ENCODE data around the gene PSMD8. TPM values are rescaled to one million over a fixed set of nuclear protein-coding genes. Genes with fewer than 3 reads are reported as not detected.
A peak's percentile ranks its signal among the peaks of the same experiment; 100 is the strongest.

PSMD8 gene
- total RNA-seq, 1 donor from 2014 or later, result 134 TPM

DNA sequence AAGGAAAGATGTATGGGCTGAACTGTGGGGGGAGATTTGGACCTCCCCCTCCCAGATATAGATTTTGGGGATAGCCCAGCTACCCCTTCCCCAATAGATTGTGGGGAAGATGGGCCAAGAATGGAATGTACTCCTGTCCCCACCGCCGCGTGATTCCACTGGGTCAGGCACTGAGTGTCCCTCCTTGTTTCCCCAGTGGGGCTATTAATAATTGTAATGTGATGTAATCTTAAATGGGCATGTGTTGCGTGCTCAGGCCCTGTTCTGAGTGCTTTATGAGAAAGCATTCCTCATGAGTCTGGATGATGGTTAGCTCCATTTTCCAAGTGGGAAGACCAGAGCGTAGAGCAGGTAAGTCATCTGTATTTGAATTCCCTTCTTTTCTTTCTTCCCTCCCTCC lies 1.4 kb downstream of the PSMD8 start:
- intact Hi-C loops (cut with micrococcal nuclease), result no loop called here
- Mint-ChIP-seq H3K9me3 (no peaks in the 10 kb centered on the region), H3K27ac (no peak overlapping the region), H3K27me3 (no peaks in the 10 kb centered on the region), H3K36me3 (ENCODE audit: low read depth) (peaks cover 44% of the 10 kb centered on the region), H3K4me3 (peak overlapping the region; percentile 100), H3K4me1 (peaks cover 25% of the 10 kb centered on the region)
- POLR2A ChIA-PET, result interaction anchor here (0.5 to 5.0 kb wide), 11 partner anchors 10 to 1802 kb away, joined by 3 to 78 read pairs (median 8); partner anchors contain the start of genes CATSPERG, EIF3K, FAM98C and GGN
- ATAC-seq (ENCODE audit: low read depth) (no peak), DNase-seq (no peak)
- CTCF ChIA-PET, result interaction anchor here (0.8 kb wide), 1 partner anchor 51 kb away, joined by 3 read pairs; no protein-coding TSS in a partner anchor
- TF ChIP-seq, protein P1, sequence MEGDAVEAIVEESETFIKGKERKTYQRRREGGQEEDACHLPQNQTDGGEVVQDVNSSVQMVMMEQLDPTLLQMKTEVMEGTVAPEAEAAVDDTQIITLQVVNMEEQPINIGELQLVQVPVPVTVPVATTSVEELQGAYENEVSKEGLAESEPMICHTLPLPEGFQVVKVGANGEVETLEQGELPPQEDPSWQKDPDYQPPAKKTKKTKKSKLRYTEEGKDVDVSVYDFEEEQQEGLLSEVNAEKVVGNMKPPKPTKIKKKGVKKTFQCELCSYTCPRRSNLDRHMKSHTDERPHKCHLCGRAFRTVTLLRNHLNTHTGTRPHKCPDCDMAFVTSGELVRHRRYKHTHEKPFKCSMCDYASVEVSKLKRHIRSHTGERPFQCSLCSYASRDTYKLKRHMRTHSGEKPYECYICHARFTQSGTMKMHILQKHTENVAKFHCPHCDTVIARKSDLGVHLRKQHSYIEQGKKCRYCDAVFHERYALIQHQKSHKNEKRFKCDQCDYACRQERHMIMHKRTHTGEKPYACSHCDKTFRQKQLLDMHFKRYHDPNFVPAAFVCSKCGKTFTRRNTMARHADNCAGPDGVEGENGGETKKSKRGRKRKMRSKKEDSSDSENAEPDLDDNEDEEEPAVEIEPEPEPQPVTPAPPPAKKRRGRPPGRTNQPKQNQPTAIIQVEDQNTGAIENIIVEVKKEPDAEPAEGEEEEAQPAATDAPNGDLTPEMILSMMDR (IDR thresholded peaks at IDR 0.05), result no peak

DNA sequence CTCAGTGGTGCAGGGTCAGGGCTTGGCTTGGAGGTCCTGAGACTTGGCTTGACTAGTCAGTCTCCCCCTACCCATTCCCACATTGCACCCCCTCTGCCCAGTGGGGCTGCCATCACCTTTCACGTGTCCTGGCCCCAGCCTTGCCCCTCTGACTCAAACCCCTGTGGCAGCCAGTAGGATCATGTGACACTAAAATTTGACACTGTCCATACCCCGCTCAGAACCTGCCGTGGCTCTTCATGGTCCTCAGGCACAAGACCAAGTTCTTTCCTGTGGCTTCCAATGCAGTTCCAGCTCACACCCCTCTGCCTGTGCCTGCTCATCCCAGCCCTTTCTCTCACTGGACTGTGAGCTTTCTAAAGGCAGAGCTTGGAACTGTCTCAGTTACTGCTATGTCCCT lies 2.2 kb downstream of the PSMD8 start:
- intact Hi-C loops (cut with micrococcal nuclease), result no loop called here
- ATAC-seq (ENCODE audit: low read depth) (no peak), DNase-seq (no peak)
- CTCF ChIA-PET, result no interaction called here
- H3K36me3 Mint-ChIP-seq (ENCODE audit: low read depth), result peaks cover 52% of the 10 kb centered on the region
- H3K27me3 Mint-ChIP-seq, result no peaks in the 10 kb centered on the region
- H3K27ac Mint-ChIP-seq, result no peak overlapping the region
- peak overlapping the region; percentile 61 for H3K4me3 Mint-ChIP-seq
- H3K9me3 Mint-ChIP-seq, result no peaks in the 10 kb centered on the region
- TF ChIP-seq, protein P1 (IDR thresholded peaks at IDR 0.05), result no peak
- H3K4me1 Mint-ChIP-seq, result peaks cover 25% of the 10 kb centered on the region
- POLR2A ChIA-PET, result interaction anchor here (0.6 to 5.0 kb wide), 8 partner anchors 9 to 1803 kb away, joined by 3 to 78 read pairs (median 7); partner anchors contain the start of genes CATSPERG, FAM98C, GGN and RASGRP4

DNA sequence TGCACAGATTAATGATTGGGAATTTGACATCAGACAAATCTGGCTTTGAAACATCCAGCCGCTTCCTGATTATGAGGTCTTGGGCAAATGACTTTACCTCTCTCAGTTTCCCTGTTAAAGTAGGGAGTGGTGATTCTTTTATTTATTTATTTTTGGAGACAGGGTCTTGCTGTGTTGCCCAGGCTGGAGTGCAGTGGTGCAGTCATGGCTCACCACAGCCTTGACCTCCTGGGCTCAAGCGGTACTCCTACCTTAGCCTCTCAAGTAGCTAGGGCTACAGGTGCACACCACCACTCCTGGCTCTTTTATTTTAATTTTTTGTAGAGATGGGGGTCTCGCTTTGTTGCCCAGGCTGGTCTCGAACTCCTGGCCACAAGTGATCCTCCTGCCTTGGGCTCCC lies 2.7 kb downstream of the PSMD8 start:
- ATAC-seq (ENCODE audit: low read depth) (no peak), DNase-seq (no peak)
- intact Hi-C loops (cut with micrococcal nuclease), result no loop called here
- POLR2A ChIA-PET, result interaction anchor here (1.8 to 5.0 kb wide), 2 partner anchors 8 to 11 kb away, joined by 6 to 78 read pairs; partner anchors contain the start of genes GGN and SPRED3
- H3K36me3 Mint-ChIP-seq (ENCODE audit: low read depth), result peaks cover 57% of the 10 kb centered on the region
- H3K4me1 Mint-ChIP-seq, result peaks cover 25% of the 10 kb centered on the region
- TF ChIP-seq, protein P1 (IDR thresholded peaks at IDR 0.05), result no peak
- H3K27me3 Mint-ChIP-seq, result no peaks in the 10 kb centered on the region
- no peak overlapping the region for H3K4me3 Mint-ChIP-seq
- H3K27ac Mint-ChIP-seq, result no peak overlapping the region
- CTCF ChIA-PET, result interaction anchor here (0.7 kb wide), 1 partner anchor 26 kb away, joined by 4 read pairs; the partner anchor contains the start of gene FAM98C
- no peaks in the 10 kb centered on the region for H3K9me3 Mint-ChIP-seq

DNA sequence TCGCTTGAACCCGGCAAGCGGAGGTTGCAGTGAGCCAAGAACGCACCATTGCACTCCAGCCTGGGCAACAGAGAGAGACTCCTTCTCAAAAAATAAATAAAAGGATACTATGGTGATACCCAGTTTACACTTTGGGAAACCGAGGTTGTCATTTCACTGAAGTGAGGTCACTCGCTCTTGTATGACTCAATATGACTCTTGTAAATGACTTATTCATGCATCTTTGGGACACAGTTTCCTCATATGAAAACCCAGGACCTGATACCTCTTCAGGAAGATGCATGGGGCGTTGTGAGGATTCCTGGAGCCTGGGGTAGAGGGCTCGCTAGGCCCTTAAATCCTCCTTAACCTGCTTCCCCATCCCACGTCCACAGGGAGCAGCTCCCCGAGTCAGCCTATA lies 4.5 kb downstream of the PSMD8 start:
- intact Hi-C loops (cut with micrococcal nuclease), result no loop called here
- Mint-ChIP-seq H3K27me3 (no peaks in the 10 kb centered on the region), H3K9me3 (no peaks in the 10 kb centered on the region), H3K36me3 (ENCODE audit: low read depth) (peaks cover 75% of the 10 kb centered on the region), H3K4me1 (peaks cover 25% of the 10 kb centered on the region), H3K4me3 (no peak overlapping the region), H3K27ac (no peak overlapping the region)
- no peak for ATAC-seq (ENCODE audit: low read depth)
- DNase-seq, result no peak
- TF ChIP-seq, protein P1 (IDR thresholded peaks at IDR 0.05), result no peak
- ChIA-PET CTCF (interaction anchor here (1.7 kb wide), 1 partner anchor 8 kb away, joined by 6 read pairs; the partner anchor contains the start of gene GGN), POLR2A (interaction anchor here (0.6 kb wide), 1 partner anchor 579 kb away, joined by 4 read pairs; no protein-coding TSS in a partner anchor)

DNA sequence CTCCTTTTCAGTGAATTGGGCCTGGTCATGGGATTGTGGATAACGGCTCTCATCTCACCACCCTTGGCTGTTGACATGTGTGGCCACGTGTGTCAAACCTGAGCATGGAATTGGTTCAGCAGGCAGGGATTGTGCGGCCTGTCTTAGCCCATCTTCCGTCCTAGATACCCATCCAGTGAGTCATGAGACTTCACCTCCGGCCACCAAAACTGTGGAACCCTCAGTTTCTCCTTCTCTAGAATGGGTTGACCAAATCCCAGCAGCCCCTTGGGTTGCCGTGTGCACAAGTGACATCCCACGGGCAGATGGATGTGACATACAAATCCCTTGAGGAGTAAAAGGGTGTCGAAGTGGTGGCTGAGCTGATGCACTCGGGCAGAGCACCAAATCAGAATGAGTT lies 6.8 kb downstream of the PSMD8 start:
- TF ChIP-seq, protein P1 (IDR thresholded peaks at IDR 0.05), result no peak

More for the DNA sequence above, 6.8 kb downstream of the PSMD8 start:
- no peak overlapping the region for H3K4me3 Mint-ChIP-seq
- CTCF ChIA-PET, result no interaction called here
- intact Hi-C loops (cut with micrococcal nuclease), result no loop called here
- H3K9me3 Mint-ChIP-seq, result no peaks in the 10 kb centered on the region
- H3K27ac Mint-ChIP-seq, result no peak overlapping the region
- DNase-seq (no peak), ATAC-seq (ENCODE audit: low read depth) (no peak)
- peaks cover 13% of the 10 kb centered on the region for H3K4me1 Mint-ChIP-seq
- peaks cover 2% of the 10 kb centered on the region for H3K27me3 Mint-ChIP-seq
- H3K36me3 Mint-ChIP-seq (ENCODE audit: low read depth), result peaks cover 71% of the 10 kb centered on the region
- POLR2A ChIA-PET, result no interaction called here
